Mucosa of descending colon (tissue), 3 donors: Measurements from ENCODE around the gene ASMTL. TPM values are rescaled to one million over a fixed set of nuclear protein-coding genes. Genes with fewer than 3 reads are reported as not detected.

ENCODE experiments used
- ATAC-seq: fragments of 200-7000 bp; cut with Tn5 transposase; one replicate; pipeline ENCODE4 v1.9.1; 2020; ENCODE audit warnings: mild to moderate bottlenecking, moderate library complexity
- DNase-seq, 3 donors: peaks; one replicate each; pipeline ENCODE4 v3.0.0-alpha.2; 2020
- H3K36me3 ChIP-seq: fragments of 200-600 bp; one replicate; pipeline ENCODE4 v1.8.0; 2021; ENCODE audit warnings: low read depth, mild to moderate bottlenecking
- H3K4me1 ChIP-seq: fragments of 200-600 bp; one replicate; pipeline ENCODE4 v1.8.0; 2021; ENCODE audit warnings: low read depth, mild to moderate bottlenecking
- H3K4me3 ChIP-seq: fragments of 200-600 bp; one replicate; pipeline ENCODE4 v1.8.0; 2021; ENCODE audit warnings: mild to moderate bottlenecking
- H3K9me3 ChIP-seq: fragments of 200-600 bp; one replicate; pipeline ENCODE4 v1.8.0; 2021; ENCODE audit warnings: mild to moderate bottlenecking
- intact Hi-C, 2 donors: fragments of 100-400 bp; cut with DNase I in 1 of 2; cut with micrococcal nuclease in 1 of 2; formaldehyde crosslinking; loops; one replicate each; pipeline versions ENCODE4 v1.11.0 to v1.11.1; 2022; cut with DNase I, micrococcal nuclease
- total RNA-seq, 3 donors: library from RNA; stranded (reverse); fragmentation: NEBNext Ultra II Directional in 2 of 3; extraction: Animal tissue kit (Norgen Biotek cat#: 25700) in 2 of 3; gene quantifications; one replicate each; pipeline versions ENCODE4 v1.2.1 to v1.2.4, GENCODE V29; 2021 to 2023
- TF ChIP-seq, protein P1 (sequence below): fragments of 200-600 bp; IDR thresholded peaks from one replicate; pipeline ENCODE4 v1.8.0; 2022; ENCODE audit warnings: antibody characterized with exemption, mild to moderate bottlenecking
- donor health status: DM: no; HTN: no; CAD: no; lungs with moderate emphysema.
- donor health status: DM: no; HTN: no; CAD: no.
- donor health status: DM: no; HTN: yes; CAD: no.

ASMTL gene
- total RNA-seq, 3 donors from 2014 or later: 15.6 to 32.0 (median 18.8) TPM

DNA sequence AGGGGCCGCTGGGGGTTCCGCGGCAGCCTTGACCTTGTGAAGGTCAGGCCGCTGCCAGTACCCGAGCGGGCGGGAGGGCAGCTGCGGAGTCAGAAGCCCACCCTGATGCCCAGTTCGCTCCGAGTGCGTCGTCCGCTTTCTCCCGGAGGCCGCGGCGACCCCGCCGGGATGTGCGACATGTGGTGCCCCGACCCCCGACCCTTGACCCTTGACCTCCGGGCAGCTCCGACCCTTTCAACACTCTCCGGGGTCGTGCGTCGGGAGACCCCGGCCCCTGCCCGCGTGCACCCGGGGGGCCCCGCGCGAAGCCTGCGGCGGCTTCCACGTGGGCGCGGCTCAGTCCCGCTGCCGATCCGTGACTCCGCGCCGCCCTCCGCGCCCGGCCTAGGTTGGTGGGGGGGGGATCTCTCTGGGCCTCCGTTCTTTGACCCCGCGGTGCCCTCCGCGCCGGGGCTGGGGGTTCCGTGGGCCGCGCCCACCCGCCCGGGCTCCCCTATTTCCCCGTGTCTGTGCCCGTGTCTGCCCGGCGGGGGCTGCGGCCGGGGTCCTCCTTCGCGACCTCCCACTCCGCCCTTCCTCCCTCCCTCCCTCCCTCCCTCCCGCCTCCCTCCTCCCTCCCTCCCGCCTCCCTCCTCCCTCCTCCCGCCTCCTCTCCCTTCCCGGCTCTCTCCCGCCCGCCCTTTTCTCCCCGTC lies 60.2 kb downstream of the ASMTL start:
- ATAC-seq: peak; percentile 68
- Histone ChIP-seq H3K9me3 (no peaks in the 10 kb centered on the region), H3K4me3 (peak overlapping the region; percentile 94), H3K36me3 (peaks cover 3% of the 10 kb centered on the region), H3K4me1 (peaks cover 17% of the 10 kb centered on the region)
- peak in 2 of 3 donors; percentile 77 to 86 for DNase-seq
- intact Hi-C loops: no loop called here
- TF ChIP-seq, protein P1, sequence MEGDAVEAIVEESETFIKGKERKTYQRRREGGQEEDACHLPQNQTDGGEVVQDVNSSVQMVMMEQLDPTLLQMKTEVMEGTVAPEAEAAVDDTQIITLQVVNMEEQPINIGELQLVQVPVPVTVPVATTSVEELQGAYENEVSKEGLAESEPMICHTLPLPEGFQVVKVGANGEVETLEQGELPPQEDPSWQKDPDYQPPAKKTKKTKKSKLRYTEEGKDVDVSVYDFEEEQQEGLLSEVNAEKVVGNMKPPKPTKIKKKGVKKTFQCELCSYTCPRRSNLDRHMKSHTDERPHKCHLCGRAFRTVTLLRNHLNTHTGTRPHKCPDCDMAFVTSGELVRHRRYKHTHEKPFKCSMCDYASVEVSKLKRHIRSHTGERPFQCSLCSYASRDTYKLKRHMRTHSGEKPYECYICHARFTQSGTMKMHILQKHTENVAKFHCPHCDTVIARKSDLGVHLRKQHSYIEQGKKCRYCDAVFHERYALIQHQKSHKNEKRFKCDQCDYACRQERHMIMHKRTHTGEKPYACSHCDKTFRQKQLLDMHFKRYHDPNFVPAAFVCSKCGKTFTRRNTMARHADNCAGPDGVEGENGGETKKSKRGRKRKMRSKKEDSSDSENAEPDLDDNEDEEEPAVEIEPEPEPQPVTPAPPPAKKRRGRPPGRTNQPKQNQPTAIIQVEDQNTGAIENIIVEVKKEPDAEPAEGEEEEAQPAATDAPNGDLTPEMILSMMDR: no peak

DNA sequence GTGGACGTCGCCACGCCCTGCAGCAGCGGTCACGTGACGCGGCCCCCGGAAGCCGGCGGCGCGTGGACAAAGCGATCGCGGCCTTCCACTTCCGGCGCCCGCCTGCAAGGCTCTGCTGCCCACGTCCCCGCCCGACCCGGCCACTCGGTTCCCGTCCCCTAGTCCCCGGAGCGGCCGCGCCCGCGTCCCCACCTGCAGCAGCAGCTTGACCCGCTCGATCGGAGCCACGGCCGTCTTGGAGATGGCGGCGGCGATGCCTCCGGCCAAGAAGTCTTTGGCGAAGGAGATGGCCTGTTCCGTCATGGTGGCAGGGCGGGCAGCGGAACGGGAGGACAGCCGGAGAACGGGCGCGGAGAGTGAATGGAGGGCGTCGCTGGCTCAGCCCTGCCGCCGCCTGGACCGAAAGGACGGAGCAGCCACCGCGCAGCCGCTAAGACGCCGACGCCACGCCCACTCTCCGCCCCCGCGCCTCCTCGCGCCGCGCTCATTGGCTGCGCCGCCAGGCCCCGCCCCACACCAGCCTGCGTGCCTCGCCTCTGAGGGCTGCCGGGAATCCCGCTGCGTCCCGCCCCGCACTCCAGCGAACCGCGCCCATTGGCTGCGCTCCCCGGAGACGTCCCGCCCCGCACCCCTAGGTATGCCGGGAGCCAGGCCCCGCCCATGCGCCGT lies 60.9 kb downstream of the ASMTL start, which contains the start of gene SLC25A6:
SLC25A6 (minus strand) TSS at position 407 of the 669 bp plus-strand sequence; CDS start at position 303, 104 bp downstream.
- intact Hi-C loops: no loop called here
- Histone ChIP-seq H3K4me1 (peaks cover 17% of the 10 kb centered on the region), H3K9me3 (no peaks in the 10 kb centered on the region), H3K4me3 (peak within 1 kb of the TSS; percentile 94), H3K36me3 (peaks cover 10% of the 10 kb centered on the region)
- TF ChIP-seq, protein P1: no peak
- DNase-seq (peak; percentile 99 to 100 (median 99)), ATAC-seq (peak; percentile 92)

DNA sequence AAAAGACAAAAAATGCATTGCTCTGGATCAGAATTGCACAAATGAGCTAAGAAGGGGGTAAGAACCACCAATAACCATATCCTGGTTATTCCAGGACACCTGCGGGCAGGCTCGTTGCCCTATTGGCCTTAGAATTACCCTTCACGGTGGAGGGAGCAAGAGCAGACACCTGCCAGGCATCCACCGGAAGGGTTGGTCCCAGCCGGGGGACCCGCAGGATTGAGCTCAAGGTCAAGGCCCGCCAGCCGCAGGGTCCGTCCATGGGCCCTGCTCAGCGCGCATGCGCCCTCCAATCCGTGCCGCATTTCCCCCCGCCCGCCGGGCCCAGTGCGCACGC lies 61.4 kb downstream of the ASMTL start:
- TF ChIP-seq, protein P1: no peak
- ATAC-seq (no peak), DNase-seq (no peak)
- H3K4me1 ChIP-seq: peaks cover 17% of the 10 kb centered on the region
- H3K4me3 ChIP-seq: peak overlapping the region; percentile 94
- peaks cover 12% of the 10 kb centered on the region for H3K36me3 ChIP-seq
- no peaks in the 10 kb centered on the region for H3K9me3 ChIP-seq
- intact Hi-C loops: no loop called here

DNA sequence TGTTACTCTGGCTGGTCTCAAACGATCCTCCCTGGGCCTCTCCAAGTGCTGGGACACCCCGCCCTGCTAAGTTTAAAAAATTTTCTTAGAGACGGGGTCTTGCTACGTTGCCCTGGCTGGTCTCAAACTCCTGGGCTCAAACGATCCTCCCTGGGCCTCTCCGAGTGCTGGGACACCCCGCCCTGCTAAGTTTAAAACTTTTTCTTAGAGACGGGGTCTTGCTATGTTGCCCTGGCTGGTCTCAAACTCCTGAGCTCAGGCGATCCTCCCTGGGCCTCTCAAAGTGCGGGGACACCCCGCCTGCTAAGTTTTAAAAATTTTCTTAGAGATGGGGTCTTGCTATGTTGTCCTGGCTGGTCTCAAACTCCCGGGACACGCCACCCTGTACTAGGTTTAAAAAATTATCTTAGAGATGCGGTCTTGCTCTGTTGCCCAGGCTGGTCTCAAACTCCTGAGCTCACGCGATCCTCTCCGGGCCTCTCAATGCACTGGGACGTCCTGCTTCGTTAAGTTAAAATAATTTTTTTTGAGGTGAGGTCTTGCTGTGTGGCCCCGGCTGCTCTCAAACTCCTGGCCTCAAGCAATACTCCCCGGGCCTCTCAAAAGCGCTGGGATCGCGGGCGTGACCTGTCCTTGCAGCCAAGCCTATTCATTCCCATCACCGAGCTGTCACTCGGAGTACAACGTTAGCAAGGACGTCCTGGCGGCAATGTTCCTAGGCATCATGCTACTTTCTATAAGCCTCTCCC lies 61.9 kb downstream of the ASMTL start:
- intact Hi-C loops: no loop called here
- Histone ChIP-seq H3K4me3 (peak overlapping the region; percentile 94), H3K4me1 (peaks cover 17% of the 10 kb centered on the region), H3K9me3 (no peaks in the 10 kb centered on the region), H3K36me3 (peaks cover 12% of the 10 kb centered on the region)
- ATAC-seq (no peak), DNase-seq (peak in 2 of 3 donors; percentile 53 to 56)
- TF ChIP-seq, protein P1: no peak

DNA sequence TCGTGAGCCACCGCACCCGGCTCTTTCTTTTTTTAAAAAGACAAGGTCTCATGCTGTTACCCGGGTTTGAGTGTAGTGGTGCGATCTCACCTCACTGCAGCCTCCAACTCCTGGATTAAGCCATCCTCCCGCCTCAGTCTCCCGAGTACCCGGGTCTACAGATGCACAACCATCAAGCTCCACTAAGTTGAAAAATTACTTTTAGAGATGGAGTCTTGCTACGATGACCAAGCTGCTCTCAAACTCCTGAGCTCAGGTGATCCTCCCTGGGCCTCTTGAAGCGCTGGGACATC lies 62.8 kb downstream of the ASMTL start:
- DNase-seq: peak in 2 of 3 donors; percentile 16 to 20
- peaks cover 17% of the 10 kb centered on the region for H3K4me1 ChIP-seq
- intact Hi-C loops: no loop called here
- H3K4me3 ChIP-seq: no peak overlapping the region
- peaks cover 16% of the 10 kb centered on the region for H3K36me3 ChIP-seq
- no peaks in the 10 kb centered on the region for H3K9me3 ChIP-seq
- no peak for ATAC-seq
- TF ChIP-seq, protein P1: no peak
